Activated CD8-positive, alpha-beta memory T cell treated with anti-CD3 and anti-CD28 coated beads, Interleukin-2, amount 10 ng/mL, durations not matched to agents 7 days and 5 days (primary cell): ENCODE results near the gene TMTC1. TPM values are rescaled to one million over a fixed set of nuclear protein-coding genes. Genes with fewer than 3 reads are reported as not detected.

ENCODE experiments used
- ATAC-seq: fragments of 150-1000 bp; cut with Tn5 transposase; one replicate; pipeline ENCODE4 v1.10.0; 2021; ENCODE audit warnings: moderate library complexity
- CTCF ChIA-PET: fragments of 350-600 bp; sonication (Branson Sonifier 250); formaldehyde crosslinking; loops from one replicate; lab custom pipeline; 2021; ENCODE audit warnings: antibody characterized with exemption; lab: Charles Lee
- DNase-seq: peaks from one replicate; pipeline ENCODE4 v3.0.0-alpha.2; 2020
- H3K27ac Mint-ChIP-seq: one replicate; pipeline ENCODE4 v1.8.0; 2021; ENCODE audit warnings: mild to moderate bottlenecking, mixed read lengths
- H3K27me3 Mint-ChIP-seq: one replicate; pipeline ENCODE4 v1.8.0; 2021; ENCODE audit warnings: mixed read lengths
- H3K36me3 Mint-ChIP-seq: one replicate; pipeline ENCODE4 v1.8.0; 2021; ENCODE audit warnings: mild to moderate bottlenecking, mixed read lengths
- H3K4me1 Mint-ChIP-seq: one replicate; pipeline ENCODE4 v1.8.0; 2021; ENCODE audit warnings: mixed read lengths
- H3K4me3 Mint-ChIP-seq: one replicate; pipeline ENCODE4 v1.8.0; 2021; ENCODE audit warnings: mild to moderate bottlenecking, moderate library complexity, mixed read lengths
- H3K9me3 Mint-ChIP-seq: one replicate; pipeline ENCODE4 v1.8.0; 2022; ENCODE audit warnings: low read depth, mixed read lengths
- total RNA-seq, 2 experiments: library from RNA; stranded (reverse); gene quantifications; one replicate each; pipeline ENCODE4 v1.2.3, GENCODE V29; 2021

Gene TMTC1
- total RNA-seq, 2 experiments from 2014 or later = 0.07 to 0.09 TPM

DNA sequence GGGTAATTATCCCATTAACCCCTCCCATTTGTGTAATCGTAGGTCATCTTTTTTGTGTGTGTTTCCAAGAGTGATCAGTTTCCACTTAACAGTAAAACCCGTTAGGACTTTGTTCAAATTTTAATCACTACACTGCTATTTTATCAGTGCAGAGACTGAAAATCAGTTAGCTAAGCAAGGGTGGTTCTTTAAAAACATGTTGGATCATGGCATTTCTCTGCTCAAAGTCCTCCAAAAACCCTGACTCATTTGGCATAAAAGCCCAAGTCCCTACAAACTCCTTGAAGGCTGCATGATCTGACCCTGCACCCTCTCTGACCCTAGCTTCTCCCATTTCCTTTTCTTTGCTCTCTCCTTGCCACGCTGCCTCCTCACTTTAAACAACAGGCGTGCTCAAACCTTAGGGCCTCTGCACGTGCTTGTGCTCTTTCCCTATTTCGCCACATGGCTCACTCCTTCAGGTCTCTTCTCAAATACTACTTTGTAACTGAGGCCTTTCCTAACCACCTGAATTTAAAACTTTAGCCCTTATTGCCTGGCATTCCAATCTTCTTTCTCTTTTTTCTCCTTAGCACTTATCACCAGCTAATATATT lies 273.1 kb downstream of the TMTC1 start:
- DNase-seq (no peak), ATAC-seq (no peak)
- Mint-ChIP-seq H3K27me3 (peaks cover 16% of the 10 kb centered on the region), H3K4me1 (no peaks in the 10 kb centered on the region), H3K9me3 (no peaks in the 10 kb centered on the region), H3K4me3 (no peak overlapping the region), H3K27ac (no peak overlapping the region), H3K36me3 (no peaks in the 10 kb centered on the region)
- CTCF ChIA-PET = no interaction called here

- no peaks in the 10 kb centered on the region for H3K36me3 Mint-ChIP-seq
- H3K4me3 Mint-ChIP-seq = no peak overlapping the region
- ATAC-seq (no peak), DNase-seq (no peak)
- no peaks in the 10 kb centered on the region for H3K9me3 Mint-ChIP-seq
- no peak overlapping the region for H3K27ac Mint-ChIP-seq
- H3K27me3 Mint-ChIP-seq = peaks cover 15% of the 10 kb centered on the region
- CTCF ChIA-PET = interaction anchor here (1.7 kb wide), 1 partner anchor 11 kb away, joined by 4 read pairs; no protein-coding TSS in a partner anchor
- H3K4me1 Mint-ChIP-seq = no peaks in the 10 kb centered on the region
Observed at GRCh38 chr12:29509503-29509902, 274.2 kb downstream of the TMTC1 start.

- Mint-ChIP-seq H3K4me3 (no peak overlapping the region), H3K9me3 (no peaks in the 10 kb centered on the region), H3K36me3 (no peaks in the 10 kb centered on the region), H3K4me1 (no peaks in the 10 kb centered on the region), H3K27me3 (peaks cover 15% of the 10 kb centered on the region), H3K27ac (no peak overlapping the region)
- CTCF ChIA-PET = interaction anchor here (1.7 kb wide), 1 partner anchor 11 kb away, joined by 4 read pairs; no protein-coding TSS in a partner anchor
- ATAC-seq (no peak), DNase-seq (no peak)
Observed at GRCh38 chr12:29508949-29509348, 274.8 kb downstream of the TMTC1 start.

- DNase-seq (no peak), ATAC-seq (no peak)
- Mint-ChIP-seq H3K27ac (no peak overlapping the region), H3K36me3 (no peaks in the 10 kb centered on the region), H3K27me3 (peaks cover 16% of the 10 kb centered on the region), H3K9me3 (no peaks in the 10 kb centered on the region), H3K4me1 (no peaks in the 10 kb centered on the region), H3K4me3 (no peak overlapping the region)
- CTCF ChIA-PET = no interaction called here
Observed at GRCh38 chr12:29505122-29505521, 278.6 kb downstream of the TMTC1 start.

GRCh38 chr12:29503283-29503682 lies 280.5 kb downstream of the TMTC1 start:
- no peaks in the 10 kb centered on the region for H3K36me3 Mint-ChIP-seq
- DNase-seq (no peak), ATAC-seq (no peak)
- H3K27ac Mint-ChIP-seq = no peak overlapping the region
- H3K4me1 Mint-ChIP-seq = no peaks in the 10 kb centered on the region
- H3K9me3 Mint-ChIP-seq = no peaks in the 10 kb centered on the region
- no peak overlapping the region for H3K4me3 Mint-ChIP-seq
- CTCF ChIA-PET = no interaction called here
- peaks cover 17% of the 10 kb centered on the region for H3K27me3 Mint-ChIP-seq

- no peaks in the 10 kb centered on the region for H3K4me1 Mint-ChIP-seq
- DNase-seq (no peak), ATAC-seq (no peak)
- CTCF ChIA-PET = no interaction called here
- H3K4me3 Mint-ChIP-seq = no peak overlapping the region
- H3K27me3 Mint-ChIP-seq = peaks cover 5% of the 10 kb centered on the region
- no peaks in the 10 kb centered on the region for H3K36me3 Mint-ChIP-seq
- no peak overlapping the region for H3K27ac Mint-ChIP-seq
- H3K9me3 Mint-ChIP-seq = no peaks in the 10 kb centered on the region
Observed at GRCh38 chr12:29499235-29499634, 284.5 kb downstream of the TMTC1 start.

DNA sequence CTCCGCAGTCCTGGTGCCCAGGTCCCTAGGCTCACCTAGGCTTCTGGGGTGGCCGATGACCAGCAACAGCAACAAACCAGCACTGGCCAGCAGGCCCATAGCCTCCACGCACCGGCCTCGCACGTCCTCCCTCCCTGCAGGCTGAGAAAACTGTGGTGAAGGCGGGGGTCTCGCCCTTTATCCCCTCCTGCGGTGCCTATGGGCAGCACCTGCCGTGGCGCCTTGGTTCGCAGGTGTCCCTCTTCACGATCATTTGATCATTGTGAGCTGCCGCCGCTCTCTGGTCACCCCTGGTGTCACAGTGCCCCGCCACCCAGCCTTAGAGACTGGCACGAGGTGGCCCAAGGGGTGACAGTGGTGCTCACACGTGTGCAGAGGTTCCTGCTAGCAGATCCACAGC lies 286.2 kb downstream of the TMTC1 start, which contains the start of gene OVCH1:
Gene OVCH1, minus strand, starts transcription at position 99 of the 400 bp plus-strand sequence. Its CDS starts 0 bp downstream, at position 99.
- H3K27ac Mint-ChIP-seq = no peak within 1 kb of the TSS
- no peak for ATAC-seq
- no peak within 1 kb of the TSS for H3K4me3 Mint-ChIP-seq
- peaks cover 10% of the 10 kb centered on the region for H3K27me3 Mint-ChIP-seq
- no peak for DNase-seq
- H3K9me3 Mint-ChIP-seq = no peaks in the 10 kb centered on the region
- H3K36me3 Mint-ChIP-seq = no peaks in the 10 kb centered on the region
- H3K4me1 Mint-ChIP-seq = no peaks in the 10 kb centered on the region
- CTCF ChIA-PET = no interaction called here

DNA sequence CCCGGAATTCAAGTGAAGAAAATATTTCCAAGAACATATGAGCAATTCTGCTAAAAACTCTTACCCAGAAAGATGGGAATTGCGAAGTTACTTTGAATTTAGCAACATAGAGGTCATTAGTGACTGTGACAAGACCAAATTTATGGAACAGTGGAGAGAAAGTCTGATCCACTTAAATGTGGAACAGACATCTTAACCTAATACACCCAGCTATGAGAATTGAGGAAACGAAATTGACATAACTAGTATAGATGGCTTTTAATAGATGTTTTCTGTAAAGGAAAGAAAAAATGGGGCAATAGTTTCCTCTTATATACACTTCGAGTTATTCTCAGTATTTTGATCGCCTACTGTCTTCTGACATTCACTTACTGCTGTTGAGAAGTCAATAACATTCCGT lies 290.9 kb downstream of the TMTC1 start:
- CTCF ChIA-PET = no interaction called here
- H3K4me1 Mint-ChIP-seq = no peaks in the 10 kb centered on the region
- H3K27me3 Mint-ChIP-seq = peaks cover 23% of the 10 kb centered on the region
- ATAC-seq (no peak), DNase-seq (no peak)
- no peaks in the 10 kb centered on the region for H3K36me3 Mint-ChIP-seq
- no peak overlapping the region for H3K4me3 Mint-ChIP-seq
- H3K27ac Mint-ChIP-seq = no peak overlapping the region
- H3K9me3 Mint-ChIP-seq = no peaks in the 10 kb centered on the region

- Mint-ChIP-seq H3K27ac (no peak overlapping the region), H3K27me3 (peaks cover 23% of the 10 kb centered on the region)
Observed at GRCh38 chr12:29486972-29487371, 296.8 kb downstream of the TMTC1 start.

GRCh38 chr12:29463198-29463597 lies 320.5 kb downstream of the TMTC1 start:
- CTCF ChIA-PET = no interaction called here
- Mint-ChIP-seq H3K9me3 (no peaks in the 10 kb centered on the region), H3K27me3 (no peaks in the 10 kb centered on the region), H3K36me3 (no peaks in the 10 kb centered on the region), H3K4me1 (no peaks in the 10 kb centered on the region), H3K4me3 (no peak overlapping the region), H3K27ac (no peak overlapping the region)
- ATAC-seq (no peak), DNase-seq (no peak)

More at GRCh38 chr12:29486972-29487371, 296.8 kb downstream of the TMTC1 start:
- Mint-ChIP-seq H3K9me3 (no peaks in the 10 kb centered on the region), H3K4me3 (no peak overlapping the region), H3K36me3 (no peaks in the 10 kb centered on the region), H3K4me1 (no peaks in the 10 kb centered on the region)
- CTCF ChIA-PET = no interaction called here
- ATAC-seq (no peak), DNase-seq (no peak)

- Mint-ChIP-seq H3K27ac (no peak overlapping the region), H3K36me3 (no peaks in the 10 kb centered on the region), H3K9me3 (no peaks in the 10 kb centered on the region), H3K4me3 (no peak overlapping the region), H3K27me3 (peaks cover 6% of the 10 kb centered on the region), H3K4me1 (no peaks in the 10 kb centered on the region)
- ATAC-seq (no peak), DNase-seq (no peak)
- CTCF ChIA-PET = no interaction called here
Observed at GRCh38 chr12:29460082-29460481, 323.7 kb downstream of the TMTC1 start.

DNA sequence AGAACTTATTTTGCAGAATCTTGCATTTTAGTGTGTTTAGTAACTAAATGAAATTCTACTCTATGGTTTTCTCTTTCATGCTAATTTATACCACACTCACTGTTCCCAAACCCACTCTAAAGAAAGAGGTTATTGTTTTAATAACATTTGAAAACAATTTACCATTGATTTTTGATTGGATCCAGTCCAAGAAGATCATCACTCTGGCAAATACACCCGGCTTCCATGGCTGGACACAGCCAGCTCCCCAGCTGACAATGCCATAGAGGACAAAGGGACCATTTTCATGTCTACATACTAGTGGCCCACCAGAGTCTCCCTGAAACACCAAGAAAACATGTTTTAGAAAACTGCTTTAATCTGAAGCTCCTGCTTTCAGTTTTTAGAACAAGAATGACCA lies 328.7 kb downstream of the TMTC1 start:
- no peaks in the 10 kb centered on the region for H3K36me3 Mint-ChIP-seq
- CTCF ChIA-PET = no interaction called here
- DNase-seq (no peak), ATAC-seq (no peak)
- no peaks in the 10 kb centered on the region for H3K4me1 Mint-ChIP-seq
- H3K27ac Mint-ChIP-seq = no peak overlapping the region
- H3K4me3 Mint-ChIP-seq = no peak overlapping the region
- no peaks in the 10 kb centered on the region for H3K9me3 Mint-ChIP-seq
- H3K27me3 Mint-ChIP-seq = peaks cover 13% of the 10 kb centered on the region

GRCh38 chr12:29451888-29452287 lies 331.9 kb downstream of the TMTC1 start:
- no peak for DNase-seq
- Mint-ChIP-seq H3K36me3 (no peaks in the 10 kb centered on the region), H3K4me3 (no peak overlapping the region), H3K27ac (no peak overlapping the region), H3K27me3 (peaks cover 17% of the 10 kb centered on the region), H3K4me1 (no peaks in the 10 kb centered on the region), H3K9me3 (no peaks in the 10 kb centered on the region)
- no peak for ATAC-seq
- CTCF ChIA-PET = no interaction called here
